IMR-90 (cell line): Measurements from ENCODE around the gene ERGIC2. TPM values are rescaled to one million over a fixed set of nuclear protein-coding genes. Genes with fewer than 3 reads are reported as not detected.

Experiments
- ATAC-seq: fragments of 200-7000 bp; cut with Tn5 transposase; 2 replicates; pipeline ENCODE4 v1.9.1; 2020; ENCODE audit warnings: low read depth, mild to moderate bottlenecking, moderate library complexity
- BruUV-seq: library from RNA; stranded (reverse); fragments of 400-500 nt; replicated peaks from 2 replicates; lab custom pipeline; 2021; lab: Mats Ljungman, UMichigan
- CTCF ChIA-PET: fragments of 300-600 bp; formaldehyde crosslinking; extraction: SDS; loops from one replicate; lab custom pipeline; 2021; ENCODE audit warnings: antibody characterized with exemption; lab: Yijun Ruan, JAX
- POLR2A ChIA-PET: fragments of 300-600 bp; sonication (Branson Sonifier 250); formaldehyde crosslinking; loops from one replicate; lab custom pipeline; 2022; ENCODE audit warnings: antibody characterized with exemption; ENCODE audit not compliant: unreplicated experiment; lab: Charles Lee
- DNase-seq: peaks from one replicate; pipeline ENCODE4 v3.0.0; 2013
- H2AFZ ChIP-seq: replicated peaks from 2 replicates; pipeline ENCODE3; 2013; ENCODE audit warnings: low read length, mild to moderate bottlenecking; ENCODE audit not compliant: poor library complexity
- H2AK5ac ChIP-seq: 2 replicates; pipeline ENCODE4 v1.6.1; 2013; ENCODE audit warnings: low read depth, low read length, inconsistent platforms
- H2AK9ac ChIP-seq: replicated peaks from 2 replicates; pipeline ENCODE3; 2013; ENCODE audit warnings: mild to moderate bottlenecking, low read depth, low read length, moderate library complexity; ENCODE audit not compliant: poor library complexity
- H2BK120ac ChIP-seq: 2 replicates; pipeline ENCODE4 v1.6.1; 2013; ENCODE audit warnings: low read depth, low read length, inconsistent platforms
- H2BK15ac ChIP-seq: 3 replicates; pipeline ENCODE4 v1.6.1; 2013; ENCODE audit warnings: low read depth, low read length, inconsistent platforms
- H2BK20ac ChIP-seq: 2 replicates; pipeline ENCODE4 v1.6.1; 2013; ENCODE audit warnings: low read depth, mild to moderate bottlenecking, inconsistent platforms, low read length, moderate library complexity
- H2BK5ac ChIP-seq: 2 replicates; pipeline ENCODE4 v1.6.1; 2013; ENCODE audit warnings: mild to moderate bottlenecking, low read depth, low read length, inconsistent platforms; ENCODE audit not compliant: poor library complexity, severe bottlenecking
- H3K14ac ChIP-seq: replicated peaks from 2 replicates; pipeline ENCODE4 v1.6.1; 2013; ENCODE audit warnings: low read depth, low read length, inconsistent platforms
- H3K18ac ChIP-seq: 2 replicates; pipeline ENCODE4 v1.6.1; 2013; ENCODE audit warnings: low read depth, low read length, control low read depth
- H3K23ac ChIP-seq: 2 replicates; pipeline ENCODE4 v1.6.1; 2013; ENCODE audit warnings: low read depth, low read length, inconsistent platforms
- H3K27ac ChIP-seq: 2 replicates; pipeline ENCODE4 v1.5.1; 2013; ENCODE audit warnings: mild to moderate bottlenecking, control low read depth, low read length; ENCODE audit not compliant: insufficient read depth
- H3K27me3 ChIP-seq: 2 replicates; pipeline ENCODE4 v1.6.1; 2013; ENCODE audit warnings: low read length; ENCODE audit not compliant: control insufficient read depth, insufficient read depth
- H3K36me3 ChIP-seq: 2 replicates; pipeline ENCODE4 v1.6.1; 2013; ENCODE audit warnings: low read length, mixed read lengths; ENCODE audit not compliant: control insufficient read depth, insufficient read depth
- H3K4ac ChIP-seq: 2 replicates; pipeline ENCODE4 v1.6.1; 2013; ENCODE audit warnings: low read depth, low read length, inconsistent platforms
- H3K4me1 ChIP-seq: 2 replicates; pipeline ENCODE4 v1.6.1; 2013; ENCODE audit warnings: low read length, mixed read lengths; ENCODE audit not compliant: control insufficient read depth, insufficient read depth
- H3K4me2 ChIP-seq: 2 replicates; pipeline ENCODE4 v1.6.1; 2013; ENCODE audit warnings: low read depth, mild to moderate bottlenecking, control low read depth, low read length, moderate library complexity
- H3K4me3 ChIP-seq: 2 replicates; pipeline ENCODE4 v1.5.1; 2013; ENCODE audit warnings: low read depth, mild to moderate bottlenecking, control low read depth, low read length, moderate library complexity; ENCODE audit not compliant: insufficient read depth
- H3K56ac ChIP-seq: 2 replicates; pipeline ENCODE4 v1.6.1; 2013; ENCODE audit warnings: low read length, inconsistent platforms; ENCODE audit not compliant: insufficient read depth; ENCODE audit errors: extremely low read depth
- H3K79me1 ChIP-seq, 2 experiments: 2 replicates each; pipeline ENCODE4 v1.6.1; 2013; ENCODE audit warnings: low read length in 2 of 2, inconsistent platforms in 1 of 2, low read depth in 1 of 2
- H3K9ac ChIP-seq: 2 replicates; pipeline ENCODE4 v1.6.1; 2013; ENCODE audit warnings: low read depth, low read length, control low read depth
- H3K9me1 ChIP-seq: 2 replicates; pipeline ENCODE4 v1.6.1; 2013; ENCODE audit warnings: low read length, inconsistent platforms; ENCODE audit not compliant: insufficient read depth
- H3K9me3 ChIP-seq: 2 replicates; pipeline ENCODE4 v1.6.1; 2013; ENCODE audit warnings: low read length; ENCODE audit not compliant: control insufficient read depth, insufficient read depth
- H4K20me1 ChIP-seq: 2 replicates; pipeline ENCODE4 v1.6.1; 2013; ENCODE audit warnings: low read length, inconsistent platforms; ENCODE audit not compliant: insufficient read depth
- H4K5ac ChIP-seq: 2 replicates; pipeline ENCODE4 v1.6.1; 2013; ENCODE audit warnings: mild to moderate bottlenecking, low read depth, low read length, control low read depth
- H4K8ac ChIP-seq, 2 experiments: 2 replicates each; pipeline ENCODE4 v1.6.1; 2013; ENCODE audit warnings: low read depth in 2 of 2, low read length in 2 of 2, control low read depth in 1 of 2, inconsistent platforms in 1 of 2
- H4K91ac ChIP-seq: 2 replicates; pipeline ENCODE4 v1.6.1; 2013; ENCODE audit warnings: low read depth, low read length, inconsistent platforms; ENCODE audit not compliant: insufficient read depth
- BHLHE40 ChIP-seq: fragments of 150-350 bp; IDR thresholded peaks from 2 replicates; pipeline ENCODE4 v1.6.1; 2016; ENCODE audit warnings: mild to moderate bottlenecking, low read depth, low read length
- CEBPB ChIP-seq: IDR thresholded peaks from 2 replicates; pipeline ENCODE4 v1.6.1; 2012; ENCODE audit warnings: low read depth, low read length, improper control_type of control experiment
- CHD1 ChIP-seq: IDR thresholded peaks from 2 replicates; pipeline ENCODE4 v1.6.1; 2012; ENCODE audit warnings: low read depth, low read length, improper control_type of control experiment
- CTCF ChIP-seq: conservative IDR thresholded peaks from 2 replicates; pipeline ENCODE4 v1.5.1; 2012; ENCODE audit warnings: mild to moderate bottlenecking, low read depth, low read length, improper control_type of control experiment
- ELK1 ChIP-seq: fragments of 150-350 bp; IDR thresholded peaks from 2 replicates; pipeline ENCODE4 v1.6.1; 2016; ENCODE audit warnings: low read depth, mild to moderate bottlenecking, low read length, moderate library complexity, borderline replicate concordance
- FOS ChIP-seq: fragments of 150-350 bp; IDR thresholded peaks from 2 replicates; pipeline ENCODE4 v1.6.1; 2016; ENCODE audit warnings: low read depth, low read length
- MAFK ChIP-seq: IDR thresholded peaks from 2 replicates; pipeline ENCODE4 v1.6.1; 2012; ENCODE audit warnings: low read depth, low read length, improper control_type of control experiment
- MAZ ChIP-seq: IDR thresholded peaks from 2 replicates; pipeline ENCODE4 v1.6.1; 2012; ENCODE audit warnings: low read depth, mild to moderate bottlenecking, low read length, improper control_type of control experiment, moderate library complexity, borderline replicate concordance
- MXI1 ChIP-seq: IDR thresholded peaks from 2 replicates; pipeline ENCODE4 v1.6.1; 2012; ENCODE audit warnings: low read depth, mild to moderate bottlenecking, low read length, moderate library complexity, borderline replicate concordance
- NFE2L2 ChIP-seq: fragments of 150-350 bp; IDR thresholded peaks from 2 replicates; pipeline ENCODE4 v1.6.1; 2016; ENCODE audit warnings: low read depth, mild to moderate bottlenecking, low read length
- POLR2A ChIP-seq: IDR thresholded peaks from 2 replicates; pipeline ENCODE4 v1.6.1; 2012; ENCODE audit warnings: mild to moderate bottlenecking, low read depth, low read length
- RAD21 ChIP-seq: IDR thresholded peaks from 2 replicates; pipeline ENCODE4 v1.6.1; 2012; ENCODE audit warnings: low read length, improper control_type of control experiment
- RCOR1 ChIP-seq: IDR thresholded peaks from 2 replicates; pipeline ENCODE4 v1.6.1; 2012; ENCODE audit warnings: mild to moderate bottlenecking, low read length, improper control_type of control experiment; ENCODE audit not compliant: insufficient replicate concordance
- RFX5 ChIP-seq: IDR thresholded peaks from 2 replicates; pipeline ENCODE4 v1.8.0; 2012; ENCODE audit warnings: low read depth, mild to moderate bottlenecking, low read length, moderate library complexity
- SMC3 ChIP-seq: fragments of 150-350 bp; IDR thresholded peaks from 2 replicates; pipeline ENCODE4 v1.6.1; 2016; ENCODE audit warnings: low read depth, mild to moderate bottlenecking, antibody characterized with exemption, low read length, moderate library complexity
- USF2 ChIP-seq: fragments of 150-350 bp; IDR thresholded peaks from 2 replicates; pipeline ENCODE4 v1.6.1; 2017; ENCODE audit warnings: mild to moderate bottlenecking, antibody characterized with exemption, low read length, low read depth
- WGBS, 2 experiments: methylation state at CpG; one replicate each; pipeline versions ENCODE4 v1.1.5 to v1.1.7; 2013; ENCODE audit warnings: missing lambda C conversion rate in 2 of 2; ENCODE audit not compliant: insufficient read length in 1 of 2; ENCODE audit errors: extremely low coverage in 2 of 2; 5-methylcytosine and 5-hydroxymethylcytosine counted together
- dilution Hi-C: fragments of 300-500 bp; cut with HindIII; formaldehyde crosslinking; loops from one replicate; pipeline ENCODE4 v1.14.3; 2018; ENCODE audit warnings: low sequenced_read_pairs; ENCODE audit not compliant: unreplicated experiment
- in situ Hi-C: fragments of 300-500 bp; cut with MboI; formaldehyde crosslinking; loops from 3 replicates; pipeline ENCODE4 v1.14.3; 2019; ENCODE audit warnings: low sequenced_read_pairs, inconsistent platforms, mixed read lengths
- intact Hi-C: fragments of 100-400 bp; cut with micrococcal nuclease; formaldehyde crosslinking; loops from 2 replicates; pipeline ENCODE4 v1.10.0; 2022
- polyA plus RNA-seq, 3 experiments: library from polyadenylated mRNA; depleted of rRNA; stranded (reverse); fragments of >200 nt; gene quantifications; 2 replicates each; pipeline ENCODE4 v1.2.3, GENCODE V29; 2012; ENCODE audit warnings: low replicate concordance in 1 of 3
- total RNA-seq: library from RNA; depleted of rRNA; stranded (reverse); fragments of >200 nt; gene quantifications from 2 replicates; pipeline ENCODE4 v1.2.3, GENCODE V29; 2012

ERGIC2 gene
- total and polyA plus RNA-seq, 2 of the 4 experiments (the other 2 are of a cell fraction), result 41.0 to 45.3 TPM

GRCh38 chr12:29287622-29288021 is 93.3 kb downstream of the ERGIC2 start:
- no peak overlapping the region for H2AK9ac ChIP-seq
- H2BK20ac ChIP-seq, result no peak overlapping the region
- H3K9ac ChIP-seq, result no peak overlapping the region
- DNase-seq (no peak), ATAC-seq (no peak)
- H3K36me3 ChIP-seq, result no peaks in the 10 kb centered on the region
- H3K79me1 ChIP-seq, result no peaks in the 10 kb centered on the region
- H3K18ac ChIP-seq, result no peak overlapping the region
- ChIA-PET POLR2A (no interaction called here), CTCF (interaction anchor here (0.7 kb wide), 1 partner anchor 429 kb away, joined by 3 read pairs; no protein-coding TSS in a partner anchor)
- no peaks in the 10 kb centered on the region for H4K20me1 ChIP-seq
- H3K14ac ChIP-seq, result no peak overlapping the region
- intact Hi-C loops, result no loop called here
- H3K4me2 ChIP-seq, result no peak overlapping the region
- H4K5ac ChIP-seq, result no peak overlapping the region
- H2AFZ ChIP-seq, result no peak overlapping the region
- H2AK5ac ChIP-seq, result no peak overlapping the region
- dilution Hi-C loops, result no loop called here
- no peak overlapping the region for H3K56ac ChIP-seq
- no TSS peak for BruUV-seq
- H3K4me3 ChIP-seq, result no peak overlapping the region
- no peak overlapping the region for H2BK120ac ChIP-seq
- H3K4ac ChIP-seq, result no peak overlapping the region
- in situ Hi-C loops, result no loop called here
- no peak overlapping the region for H4K91ac ChIP-seq
- WGBS, 2 experiments, result no CpG with 5 or more reads among the region's 1 CpG
- no peaks in the 10 kb centered on the region for H3K27me3 ChIP-seq
- no peak overlapping the region for H2BK15ac ChIP-seq
- no peak overlapping the region for H3K23ac ChIP-seq
- H3K9me1 ChIP-seq, result no peaks in the 10 kb centered on the region
- H4K8ac ChIP-seq, result no peak overlapping the region
- no peak overlapping the region for H2BK5ac ChIP-seq
- no peak overlapping the region for H3K27ac ChIP-seq
- H3K9me3 ChIP-seq, result no peaks in the 10 kb centered on the region
- no peak for TF ChIP-seq RFX5
- TF ChIP-seq MXI1, result no peak
- no peak for TF ChIP-seq RCOR1
- TF ChIP-seq MAFK, result no peak
- TF ChIP-seq CEBPB, result no peak
- no peak for TF ChIP-seq NFE2L2
- no peak for TF ChIP-seq POLR2A
- TF ChIP-seq USF2, result no peak
- TF ChIP-seq FOS, result no peak
- TF ChIP-seq CTCF, result no peak
- TF ChIP-seq SMC3, result no peak
- no peak for TF ChIP-seq BHLHE40
- no peak for TF ChIP-seq MAZ
- TF ChIP-seq CHD1, result no peak
- no peak for TF ChIP-seq ELK1
- no peak for TF ChIP-seq RAD21
- H3K4me1 ChIP-seq, result peaks cover 3% of the 10 kb centered on the region; the same call in 1 of the 2 replicates
